H1 (cell line): ENCODE data around the gene SPDYE3.
"Not testable (repeated sequence)": the region's sequence is repeated elsewhere in the genome, so short reads cannot be mapped to it uniquely, and the experiment has no call there.

Experiments
- ASH2L ChIP-seq: fragments of 200-600, 300-600 bp; sonication (generic); IDR thresholded peaks from one replicate; pipeline ENCODE4 v1.7.1; 2017; ENCODE audit warnings: low read length
- JUN ChIP-seq: IDR thresholded peaks from 2 replicates; pipeline ENCODE4 v1.6.1; 2011; ENCODE audit warnings: low read depth, mild to moderate bottlenecking, improper control_type of control experiment, low read length
- POLR2A ChIP-seq, 2 experiments: IDR thresholded peaks; 1 replicate in 1 of 2; 2 replicates in 1 of 2; pipeline ENCODE4 v1.6.1; 2011; ENCODE audit warnings: low read depth in 2 of 2, low read length in 2 of 2, mild to moderate bottlenecking in 2 of 2; ENCODE audit errors: control extremely low read depth in 1 of 2
- POLR2AphosphoS5 ChIP-seq: IDR thresholded peaks from 2 replicates; pipeline ENCODE4 v1.6.1; 2011; ENCODE audit warnings: low read depth, low read length
- RBBP5 ChIP-seq: IDR thresholded peaks from 2 replicates; pipeline ENCODE4 v1.7.1; 2012; ENCODE audit warnings: low read depth, mild to moderate bottlenecking, inconsistent platforms, low read length, moderate library complexity, borderline replicate concordance
- TCF12 ChIP-seq: IDR thresholded peaks from 2 replicates; pipeline ENCODE4 v1.6.1; 2011; ENCODE audit warnings: low read depth, mild to moderate bottlenecking, low read length

DNA sequence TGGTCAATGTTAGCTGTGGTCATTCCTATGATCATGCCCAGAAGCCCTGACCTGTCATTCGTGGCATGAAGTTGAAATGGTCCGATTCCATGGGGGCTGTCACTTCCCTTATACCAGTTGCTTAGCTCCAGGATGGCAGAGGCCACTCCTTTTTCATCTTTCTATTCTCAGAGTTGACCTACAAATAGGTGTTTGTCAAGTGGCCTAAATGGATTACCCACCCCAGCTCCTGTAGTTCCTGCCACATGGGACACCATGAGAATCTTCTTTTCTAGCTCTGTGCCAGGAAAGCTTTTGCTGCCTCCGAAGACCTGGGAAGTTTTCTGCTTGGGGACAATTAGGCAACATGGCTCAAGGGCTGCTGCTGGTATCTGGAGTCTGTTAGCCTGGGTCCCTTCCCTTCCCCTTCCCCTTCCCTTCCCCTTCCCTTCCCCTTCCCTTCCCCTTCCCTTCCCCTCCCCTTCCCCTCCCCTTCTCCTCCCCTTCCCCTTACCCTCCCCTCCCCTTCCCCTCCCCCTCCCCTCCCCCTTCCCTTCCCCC is 25.4 kb upstream of the SPDYE3 start:
- TF ChIP-seq JUN; RBBP5; ASH2L; POLR2A (IDR thresholded peaks at IDR 0.05; ENCODE audit: control extremely low read depth in 1 of 2, low read depth in 2 of 2, low read length in 2 of 2); TCF12; POLR2AphosphoS5: not testable (repeated sequence)
